ENCODE results near the gene LMAN2.
"Not testable (repeated sequence)": the region's sequence is repeated elsewhere in the genome, so short reads cannot be mapped to it uniquely, and the experiment has no call there.

Gene LMAN2

GRCh38 chr5:177365845-177366527 lies 14.5 kb upstream of the LMAN2 start:
- H3K4me2 ChIP-seq, result no peak overlapping the region
- H3K9ac ChIP-seq, result no peak overlapping the region
- peaks cover 56% of the 10 kb centered on the region for H3K4me1 ChIP-seq

GRCh38 chr5:177364159-177364962 lies 12.9 kb upstream of the LMAN2 start:
- H3K36me3 ChIP-seq, result peaks cover 18% of the 10 kb centered on the region
- no peak overlapping the region for H3K9ac ChIP-seq
- no peak overlapping the region for H3K4me2 ChIP-seq
- H4K20me1 ChIP-seq, result no peaks in the 10 kb centered on the region
- no peak for TF ChIP-seq Cebpa-rat (IDR thresholded peaks at IDR 0.05)
- peaks cover 58% of the 10 kb centered on the region for H3K4me1 ChIP-seq
- H3K27me3 ChIP-seq, result no peaks in the 10 kb centered on the region
- no peaks in the 10 kb centered on the region for H3K9me3 ChIP-seq
- H3K4me3 ChIP-seq, result no peak overlapping the region
- H3K27ac ChIP-seq, result no peak overlapping the region

More at GRCh38 chr5:177365845-177366527, 14.5 kb upstream of the LMAN2 start:
- Histone ChIP-seq H3K27ac (no peak overlapping the region; the same call in 1 of the 2 replicates), H3K27me3 (no peaks in the 10 kb centered on the region), H3K4me3 (no peak overlapping the region), H3K9me3 (no peaks in the 10 kb centered on the region), H4K20me1 (no peaks in the 10 kb centered on the region), H3K36me3 (peaks cover 18% of the 10 kb centered on the region)
- no peak for TF ChIP-seq Cebpa-rat (IDR thresholded peaks at IDR 0.05)

- H3K4me1 ChIP-seq, result peaks cover 58% of the 10 kb centered on the region
These were observed 12.1 kb upstream of the LMAN2 start for GRCh38 chr5:177363565-177363964.

GRCh38 chr5:177362610-177363507 lies 11.4 kb upstream of the LMAN2 start:
- H3K27ac ChIP-seq, result 0 out of 2 replicates have a peak overlapping the region, but pooled peaks have one; percentile 26
- H3K4me2 ChIP-seq, result peak overlapping the region; percentile 96
- H3K9me3 ChIP-seq, result no peaks in the 10 kb centered on the region
- H3K9ac ChIP-seq, result peak overlapping the region; percentile 64; the same call in 1 of the 2 replicates
- H3K4me3 ChIP-seq, result peak overlapping the region; percentile 61
- no peaks in the 10 kb centered on the region for H4K20me1 ChIP-seq
- H3K36me3 ChIP-seq, result peaks cover 7% of the 10 kb centered on the region
- no peaks in the 10 kb centered on the region for H3K27me3 ChIP-seq
- H3K4me1 ChIP-seq, result peaks cover 64% of the 10 kb centered on the region
- no peak for TF ChIP-seq Cebpa-rat (IDR thresholded peaks at IDR 0.05)

More at GRCh38 chr5:177363565-177363964, 12.1 kb upstream of the LMAN2 start:
- Histone ChIP-seq H3K36me3 (peaks cover 14% of the 10 kb centered on the region), H3K9ac (no peak overlapping the region), H3K27ac (no peak overlapping the region), H3K9me3 (no peaks in the 10 kb centered on the region), H4K20me1 (no peaks in the 10 kb centered on the region), H3K4me3 (peak overlapping the region; percentile 61), H3K4me2 (peak overlapping the region; percentile 96), H3K27me3 (no peaks in the 10 kb centered on the region)
- TF ChIP-seq Cebpa-rat (IDR thresholded peaks at IDR 0.05), result no peak

GRCh38 chr5:177362292-177362609 lies 10.8 kb upstream of the LMAN2 start:
- Histone ChIP-seq H3K9me3 (no peaks in the 10 kb centered on the region), H3K9ac (no peak overlapping the region), H3K27me3 (no peaks in the 10 kb centered on the region), H3K4me3 (peak overlapping the region; percentile 61; the same call in 1 of the 2 replicates), H3K27ac (no peak overlapping the region), H3K36me3 (peaks cover under 1% of the 10 kb centered on the region), H3K4me1 (peaks cover 68% of the 10 kb centered on the region), H3K4me2 (peak overlapping the region; percentile 96), H4K20me1 (no peaks in the 10 kb centered on the region)
- no peak for TF ChIP-seq Cebpa-rat (IDR thresholded peaks at IDR 0.05)

GRCh38 chr5:177361418-177362291 lies 10.2 kb upstream of the LMAN2 start:
- no peak for TF ChIP-seq Cebpa-rat (IDR thresholded peaks at IDR 0.05)
- H3K9me3 ChIP-seq, result no peaks in the 10 kb centered on the region
- H3K27ac ChIP-seq, result no peak overlapping the region
- no peaks in the 10 kb centered on the region for H3K27me3 ChIP-seq
- no peaks in the 10 kb centered on the region for H4K20me1 ChIP-seq
- no peak overlapping the region for H3K9ac ChIP-seq
- peaks cover 74% of the 10 kb centered on the region for H3K4me1 ChIP-seq
- H3K4me2 ChIP-seq, result peak overlapping the region; percentile 96
- no peaks in the 10 kb centered on the region for H3K36me3 ChIP-seq
- no peak overlapping the region for H3K4me3 ChIP-seq

GRCh38 chr5:177360740-177361139 lies 9.3 kb upstream of the LMAN2 start:
- H3K9me3 ChIP-seq, H3K27ac ChIP-seq, H3K27me3 ChIP-seq, H3K36me3 ChIP-seq, H4K20me1 ChIP-seq, H3K9ac ChIP-seq, H3K4me3 ChIP-seq: not testable (repeated sequence)
- Histone ChIP-seq H3K4me2 (0 out of 2 replicates have a peak overlapping the region, but pooled peaks have one; percentile 96), H3K4me1 (peaks cover 83% of the 10 kb centered on the region)

GRCh38 chr5:177359860-177360259 lies 8.4 kb upstream of the LMAN2 start:
- H3K4me1 ChIP-seq, result peaks cover 92% of the 10 kb centered on the region
- H3K9me3 ChIP-seq, result no peaks in the 10 kb centered on the region
- no peak overlapping the region for H3K4me3 ChIP-seq
- no peaks in the 10 kb centered on the region for H3K36me3 ChIP-seq
- H3K9ac ChIP-seq, result peak overlapping the region; percentile 82; the same call in 1 of the 2 replicates
- H3K27ac ChIP-seq, result peak overlapping the region; percentile 88
- H3K4me2 ChIP-seq, result peak overlapping the region; percentile 99
- no peak for TF ChIP-seq Cebpa-rat (IDR thresholded peaks at IDR 0.05)
- H3K27me3 ChIP-seq, result no peaks in the 10 kb centered on the region
- H4K20me1 ChIP-seq, result no peaks in the 10 kb centered on the region

GRCh38 chr5:177359451-177359851 lies 8.0 kb upstream of the LMAN2 start:
- Histone ChIP-seq H3K36me3 (no peaks in the 10 kb centered on the region), H4K20me1 (no peaks in the 10 kb centered on the region), H3K4me1 (peaks cover 91% of the 10 kb centered on the region), H3K27ac (peak overlapping the region; percentile 88), H3K9ac (peak overlapping the region; percentile 82), H3K4me2 (peak overlapping the region; percentile 99), H3K27me3 (no peaks in the 10 kb centered on the region), H3K9me3 (no peaks in the 10 kb centered on the region), H3K4me3 (no peak overlapping the region; the same call in 1 of the 2 replicates)
- no peak for TF ChIP-seq Cebpa-rat (IDR thresholded peaks at IDR 0.05)
